Osteocyte (in vitro differentiated cells): ENCODE data around the gene MRRF. TPM values are rescaled to one million over a fixed set of nuclear protein-coding genes. Genes with fewer than 3 reads are reported as not detected.
A peak's percentile ranks its signal among the peaks of the same experiment; 100 is the strongest.

ENCODE experiments used
- DNase-seq: peaks from one replicate; pipeline ENCODE4 v3.0.0; 2021; ENCODE audit warnings: mixed read lengths; ENCODE audit not compliant: unreplicated experiment; ENCODE audit errors: extremely low spot score
- H3K27ac Mint-ChIP-seq: one replicate; pipeline ENCODE4 v1.8.0; 2021; ENCODE audit warnings: mild to moderate bottlenecking, mixed read lengths; ENCODE audit not compliant: unreplicated experiment
- H3K27me3 Mint-ChIP-seq: one replicate; pipeline ENCODE4 v1.8.0; 2021; ENCODE audit warnings: mixed read lengths; ENCODE audit not compliant: unreplicated experiment
- H3K36me3 Mint-ChIP-seq: one replicate; pipeline ENCODE4 v1.8.0; 2021; ENCODE audit warnings: mixed read lengths; ENCODE audit not compliant: unreplicated experiment
- H3K4me1 Mint-ChIP-seq: one replicate; pipeline ENCODE4 v1.8.0; 2021; ENCODE audit warnings: mixed read lengths; ENCODE audit not compliant: unreplicated experiment
- H3K4me3 Mint-ChIP-seq: one replicate; pipeline ENCODE4 v1.8.0; 2021; ENCODE audit warnings: mild to moderate bottlenecking, moderate library complexity, mixed read lengths; ENCODE audit not compliant: unreplicated experiment
- H3K9me3 Mint-ChIP-seq: one replicate; pipeline ENCODE4 v1.8.0; 2021; ENCODE audit warnings: mixed read lengths; ENCODE audit not compliant: unreplicated experiment
- CTCF ChIP-seq: fragments of 200-600 bp; sonication (generic); IDR thresholded peaks from 2 replicates; pipeline ENCODE4 v1.5.0; 2021; ENCODE audit warnings: antibody characterized with exemption, mild to moderate bottlenecking, moderate library complexity
- total RNA-seq: library from RNA; stranded (reverse); gene quantifications from 2 replicates; pipeline ENCODE4 v1.2.1, GENCODE V29; 2021

The MRRF gene
- total RNA-seq, 1 donor from 2014 or later: 26.0 TPM

- no peak overlapping the region for H3K27ac Mint-ChIP-seq
- no peak overlapping the region for H3K4me3 Mint-ChIP-seq
- H3K9me3 Mint-ChIP-seq: no peaks in the 10 kb centered on the region
- peaks cover 3% of the 10 kb centered on the region for H3K4me1 Mint-ChIP-seq
- no peak for TF ChIP-seq CTCF
- H3K36me3 Mint-ChIP-seq: peaks cover 37% of the 10 kb centered on the region
- H3K27me3 Mint-ChIP-seq: no peaks in the 10 kb centered on the region
- DNase-seq: no peak
These were observed 11.9 kb upstream of the MRRF start for GRCh38 chr9:122252796-122253195.

- peaks cover 40% of the 10 kb centered on the region for H3K36me3 Mint-ChIP-seq
- no peak for DNase-seq
- H3K27ac Mint-ChIP-seq: no peak overlapping the region
- peaks cover 3% of the 10 kb centered on the region for H3K4me1 Mint-ChIP-seq
- TF ChIP-seq CTCF: no peak
- no peaks in the 10 kb centered on the region for H3K9me3 Mint-ChIP-seq
- H3K27me3 Mint-ChIP-seq: no peaks in the 10 kb centered on the region
- H3K4me3 Mint-ChIP-seq: no peak overlapping the region
These were observed 9.9 kb upstream of the MRRF start for GRCh38 chr9:122254761-122255160.

GRCh38 chr9:122256206-122256605, 8.5 kb upstream of the MRRF start:
- no peak for DNase-seq
- Mint-ChIP-seq H3K9me3 (no peaks in the 10 kb centered on the region), H3K4me3 (no peak overlapping the region), H3K27me3 (no peaks in the 10 kb centered on the region), H3K27ac (no peak overlapping the region), H3K36me3 (peaks cover 40% of the 10 kb centered on the region), H3K4me1 (peaks cover 7% of the 10 kb centered on the region)
- no peak for TF ChIP-seq CTCF

GRCh38 chr9:122258886-122259415, 5.7 kb upstream of the MRRF start:
- no peak for TF ChIP-seq CTCF
- no peak for DNase-seq
- Mint-ChIP-seq H3K4me3 (no peak overlapping the region), H3K9me3 (no peaks in the 10 kb centered on the region), H3K36me3 (peaks cover 32% of the 10 kb centered on the region), H3K27me3 (no peaks in the 10 kb centered on the region), H3K4me1 (peaks cover 30% of the 10 kb centered on the region), H3K27ac (no peak overlapping the region)

GRCh38 chr9:122261469-122261881, 3.2 kb upstream of the MRRF start:
- Mint-ChIP-seq H3K27me3 (no peaks in the 10 kb centered on the region), H3K4me1 (peaks cover 39% of the 10 kb centered on the region), H3K27ac (peak overlapping the region; percentile 42), H3K9me3 (no peaks in the 10 kb centered on the region), H3K36me3 (peaks cover 24% of the 10 kb centered on the region), H3K4me3 (no peak overlapping the region)
- DNase-seq: peak; percentile 86
- TF ChIP-seq CTCF: no peak
